Thymus (tissue), 11 donors: ENCODE data around the gene NOX4. TPM values are rescaled to one million over a fixed set of nuclear protein-coding genes. Genes with fewer than 3 reads are reported as not detected.
A peak's percentile ranks its signal among the peaks of the same experiment; 100 is the strongest.
"Not testable (repeated sequence)": the region's sequence is repeated elsewhere in the genome, so short reads cannot be mapped to it uniquely, and the experiment has no call there.

Experiments
- DNase-seq, 9 donors: peaks; one replicate each; pipeline ENCODE4 v3.0.0-alpha.2; 2013; ENCODE audit warnings: low spot score in 9 of 9, low read depth in 6 of 9, missing footprints in 1 of 9
- H3K27ac ChIP-seq, 2 donors: one replicate each; pipeline ENCODE4 v1.5.1; 2013; ENCODE audit warnings: control low read depth in 1 of 2, low read depth in 1 of 2, low read length in 1 of 2, mild to moderate bottlenecking in 1 of 2, moderate library complexity in 1 of 2
- H3K27me3 ChIP-seq, 2 donors: one replicate each; pipeline ENCODE4 v1.5.1; 2013; ENCODE audit warnings: low read length in 1 of 2; ENCODE audit not compliant: control insufficient read depth in 2 of 2, insufficient read depth in 1 of 2
- H3K36me3 ChIP-seq, 2 donors: one replicate each; pipeline ENCODE4 v1.5.1; 2013; ENCODE audit warnings: low read length in 1 of 2, mild to moderate bottlenecking in 1 of 2, moderate library complexity in 1 of 2; ENCODE audit not compliant: control insufficient read depth in 2 of 2, insufficient read depth in 2 of 2
- H3K4me1 ChIP-seq, 2 donors: one replicate each; pipeline ENCODE4 v1.5.1; 2013; ENCODE audit warnings: low read length in 2 of 2; ENCODE audit not compliant: control insufficient read depth in 2 of 2, insufficient read depth in 2 of 2
- H3K4me3 ChIP-seq, 2 donors: one replicate each; pipeline ENCODE4 v1.5.1; 2013; ENCODE audit warnings: low read length in 2 of 2, control low read depth in 1 of 2, mild to moderate bottlenecking in 1 of 2
- H3K9me3 ChIP-seq, 2 donors: one replicate each; pipeline ENCODE4 v1.5.1; 2013; ENCODE audit warnings: low read length in 1 of 2, mild to moderate bottlenecking in 1 of 2; ENCODE audit not compliant: control insufficient read depth in 2 of 2, insufficient read depth in 1 of 2
- WGBS: extraction: QIAGEN DNeasy Blood & Tissue Kit; methylation state at CpG from one replicate; pipeline ENCODE4 v1.1.7; 2013; 5-methylcytosine and 5-hydroxymethylcytosine counted together
- polyA plus RNA-seq: library from polyadenylated mRNA; stranded (reverse); fragments of 200-250 nt; gene quantifications from one replicate; pipeline ENCODE4 v1.2.3, GENCODE V29; 2013
- total RNA-seq: library from RNA; stranded (reverse); fragments of 120-200 nt; gene quantifications from one replicate; pipeline ENCODE4 v1.2.4, GENCODE V29; 2013
- donor health status: healthy.

NOX4 gene
- total and polyA plus RNA-seq, 2 donors, result 0.80 to 6.8 TPM

- 90% methylated on average over 3 of the region's 3 CpGs for WGBS
- DNase-seq, result no peak
- no peak overlapping the region for H3K27ac ChIP-seq
Measured at GRCh38 chr11:89420981-89421380, 70.2 kb downstream of the NOX4 start.

GRCh38 chr11:89416961-89417360, 74.2 kb downstream of the NOX4 start:
- Histone ChIP-seq H3K36me3 (no peaks in the 10 kb centered on the region), H3K27ac (no peak overlapping the region), H3K4me3 (no peak overlapping the region), H3K4me1 (no peaks in the 10 kb centered on the region), H3K27me3 (no peaks in the 10 kb centered on the region), H3K9me3 (no peaks in the 10 kb centered on the region)
- 48% methylated on average over 2 of the region's 2 CpGs for WGBS
- DNase-seq, result no peak

More at GRCh38 chr11:89420981-89421380, 70.2 kb downstream of the NOX4 start:
- H3K9me3 ChIP-seq, result no peaks in the 10 kb centered on the region
- no peaks in the 10 kb centered on the region for H3K27me3 ChIP-seq
- no peak overlapping the region for H3K4me3 ChIP-seq
- no peaks in the 10 kb centered on the region for H3K36me3 ChIP-seq
- no peaks in the 10 kb centered on the region for H3K4me1 ChIP-seq

GRCh38 chr11:89411112-89411511, 80.1 kb downstream of the NOX4 start:
- H3K4me1 ChIP-seq, H3K36me3 ChIP-seq, H3K9me3 ChIP-seq, H3K4me3 ChIP-seq, H3K27ac ChIP-seq, DNase-seq, H3K27me3 ChIP-seq: not testable (repeated sequence)
- 95% methylated on average over 3 of the region's 3 CpGs for WGBS

GRCh38 chr11:89410666-89411065, 80.5 kb downstream of the NOX4 start:
- not testable (repeated sequence) for H3K27me3 ChIP-seq, H3K36me3 ChIP-seq, DNase-seq, H3K4me1 ChIP-seq, H3K4me3 ChIP-seq, H3K27ac ChIP-seq, H3K9me3 ChIP-seq
- 85% methylated on average over 1 of the region's 1 CpG for WGBS

- not testable (repeated sequence) for H3K4me1 ChIP-seq, DNase-seq, H3K36me3 ChIP-seq, H3K4me3 ChIP-seq, H3K27me3 ChIP-seq, H3K9me3 ChIP-seq, H3K27ac ChIP-seq
- 93% methylated on average over 2 of the region's 2 CpGs for WGBS
Measured at GRCh38 chr11:89408441-89408840, 82.7 kb downstream of the NOX4 start.

- WGBS, result 92% methylated on average over 1 of the region's 1 CpG
- Histone ChIP-seq H3K4me1 (no peaks in the 10 kb centered on the region), H3K27ac (no peak overlapping the region), H3K36me3 (no peaks in the 10 kb centered on the region), H3K4me3 (no peak overlapping the region), H3K27me3 (no peaks in the 10 kb centered on the region), H3K9me3 (no peaks in the 10 kb centered on the region)
- no peak for DNase-seq
Measured at GRCh38 chr11:89405629-89406028, 85.5 kb downstream of the NOX4 start.

- not testable (repeated sequence) for H3K4me3 ChIP-seq, H3K9me3 ChIP-seq, DNase-seq, H3K36me3 ChIP-seq, H3K27ac ChIP-seq, H3K4me1 ChIP-seq, H3K27me3 ChIP-seq
- 62% methylated on average over 1 of the region's 1 CpG for WGBS
Measured at GRCh38 chr11:89391654-89392053, 99.5 kb downstream of the NOX4 start.

- not testable (repeated sequence) for DNase-seq, H3K27ac ChIP-seq, H3K36me3 ChIP-seq, H3K4me3 ChIP-seq, H3K27me3 ChIP-seq, H3K4me1 ChIP-seq, H3K9me3 ChIP-seq
- 96% methylated on average over 3 of the region's 3 CpGs for WGBS
Measured at GRCh38 chr11:89387501-89387900, 103.7 kb downstream of the NOX4 start.

GRCh38 chr11:89382986-89383385, 108.2 kb downstream of the NOX4 start:
- H3K36me3 ChIP-seq, H3K4me3 ChIP-seq, DNase-seq, H3K27me3 ChIP-seq, H3K27ac ChIP-seq, H3K9me3 ChIP-seq, H3K4me1 ChIP-seq: not testable (repeated sequence)
- WGBS, result 96% methylated on average over 6 of the region's 6 CpGs

- H3K9me3 ChIP-seq, result no peaks in the 10 kb centered on the region
- H3K36me3 ChIP-seq, result no peaks in the 10 kb centered on the region
- H3K27ac ChIP-seq, result peak overlapping the region in 1 of 2 donors; percentile 18
- DNase-seq, result no peak
- H3K27me3 ChIP-seq, result no peaks in the 10 kb centered on the region
- WGBS, result 77% methylated on average over 3 of the region's 3 CpGs
- H3K4me3 ChIP-seq, result no peak overlapping the region
- no peaks in the 10 kb centered on the region for H3K4me1 ChIP-seq
Measured at GRCh38 chr11:89381094-89381493, 110.1 kb downstream of the NOX4 start.
